HL-60 (cell line): ENCODE data around the gene GSDMA.

Source experiments
- CTCF ChIP-seq: IDR thresholded peaks from one replicate; pipeline ENCODE4 v1.5.1; 2011; ENCODE audit warnings: low read length, control low read depth, inconsistent platforms; ENCODE audit not compliant: insufficient read depth
- POLR2AphosphoS5 ChIP-seq: IDR thresholded peaks from 2 replicates; pipeline ENCODE4 v1.6.1; 2012; ENCODE audit warnings: low read depth
- REST ChIP-seq: IDR thresholded peaks from 2 replicates; pipeline ENCODE4 v1.6.1; 2012; ENCODE audit warnings: low read depth; ENCODE audit not compliant: insufficient replicate concordance
- SPI1 ChIP-seq: IDR thresholded peaks from 2 replicates; pipeline ENCODE4 v1.6.1; 2012; ENCODE audit warnings: low read depth, mild to moderate bottlenecking, borderline replicate concordance

GRCh38 chr17:39999067-39999466 is 36.3 kb downstream of the GSDMA start:
- TF ChIP-seq CTCF (no peak), SPI1 (no peak), POLR2AphosphoS5 (no peak), REST (no peak)
